Breast epithelium (tissue), 3 donors: Measurements from ENCODE around the gene AP3S1.

Experiments
- CTCF ChIP-seq, 3 donors: fragments of 450-650 bp; IDR thresholded peaks; one replicate each; pipeline ENCODE4 v1.5.1; 2016 to 2017; ENCODE audit warnings: antibody characterized with exemption in 3 of 3, mild to moderate bottlenecking in 3 of 3, moderate library complexity in 3 of 3
- POLR2A ChIP-seq: fragments of 450-650 bp; IDR thresholded peaks from one replicate; pipeline ENCODE4 v1.6.1; 2016; ENCODE audit warnings: antibody characterized with exemption, mild to moderate bottlenecking, moderate library complexity
- POLR2AphosphoS5 ChIP-seq, 3 donors: sonication (generic); formaldehyde crosslinking; IDR thresholded peaks; one replicate each; pipeline ENCODE4 v1.6.1; 2017; ENCODE audit warnings: antibody characterized with exemption in 3 of 3

- TF ChIP-seq CTCF (IDR thresholded peaks at IDR 0.05) (no peak), POLR2A (no peak), POLR2AphosphoS5 (IDR thresholded peaks at IDR 0.05) (peak in 2 of 3 donors; percentile 34 to 42)
Observed at GRCh38 chr5:115816226-115817081, 25.3 kb upstream of the AP3S1 start, which contains the start of gene CDO1.
